Measurements from ENCODE around the gene MINK1. TPM values are rescaled to one million over a fixed set of nuclear protein-coding genes. Genes with fewer than 3 reads are reported as not detected.

MINK1 gene
- total RNA-seq, 2 donors from 2014 or later = 44.0 to 45.0 TPM

DNA sequence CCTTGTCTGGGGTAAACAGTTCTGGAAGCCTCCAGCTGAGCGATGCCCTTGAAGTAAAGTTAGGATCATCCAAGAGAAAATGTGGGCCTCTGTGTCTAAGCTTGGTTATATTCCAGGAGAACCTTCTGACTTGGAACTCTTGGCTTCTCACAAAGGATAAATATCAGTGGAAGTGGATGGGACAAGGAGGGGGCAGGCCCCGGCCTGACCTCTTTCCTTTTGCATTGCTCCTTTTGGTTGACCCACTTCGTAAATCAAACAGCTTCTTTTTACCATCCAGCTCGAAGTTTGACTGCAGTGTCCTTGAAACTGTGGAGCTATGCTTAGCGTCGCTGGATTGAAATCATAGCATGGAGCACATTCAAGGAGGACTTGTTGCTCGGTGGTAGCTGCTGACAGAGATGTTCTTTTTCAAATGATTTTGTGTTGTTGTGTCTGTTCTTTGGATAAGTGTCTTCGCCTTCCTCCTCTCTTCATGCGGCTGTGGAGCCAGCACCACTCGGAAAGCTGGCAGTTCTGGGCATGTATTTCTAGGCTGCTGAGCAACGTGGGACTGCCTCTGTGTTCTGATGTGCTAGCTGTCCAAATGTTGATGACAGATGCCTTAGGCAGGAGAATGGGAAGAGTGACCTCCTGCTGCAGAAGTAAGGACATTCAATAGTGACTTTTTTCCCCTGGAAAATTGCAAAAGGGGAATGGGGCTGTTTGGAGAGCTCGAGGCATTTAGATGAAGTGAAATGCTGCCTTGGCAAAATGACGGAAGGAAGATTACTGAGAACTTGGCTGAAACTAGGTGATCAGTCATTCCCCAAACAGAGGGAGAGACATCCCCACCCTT lies 4.5 kb downstream of the MINK1 start:
- H3K27ac ChIP-seq = no peak overlapping the region

DNA sequence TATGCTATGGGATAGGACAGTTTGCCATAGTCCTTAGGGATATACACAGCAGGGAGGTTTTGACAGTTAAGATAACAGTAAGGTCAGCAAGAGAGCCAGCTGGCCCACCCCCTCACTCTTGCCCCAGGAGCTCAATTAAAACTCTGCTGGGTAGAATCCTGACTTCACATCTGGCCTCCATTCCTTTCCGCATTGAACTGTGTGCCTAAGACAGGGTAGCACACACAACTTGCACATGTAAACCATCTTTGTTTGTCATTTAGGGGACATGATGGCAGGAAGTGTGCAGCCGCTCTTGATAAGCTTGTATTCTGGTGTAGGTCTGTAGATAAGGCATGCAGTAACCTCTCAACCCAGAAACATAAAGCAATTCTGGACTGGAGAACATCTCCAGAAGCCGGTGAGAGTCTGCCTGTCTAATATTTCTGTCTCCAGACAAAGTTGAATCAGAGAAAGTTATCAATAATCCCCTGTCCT lies 5.2 kb downstream of the MINK1 start:
- TF ChIP-seq, protein P1, sequence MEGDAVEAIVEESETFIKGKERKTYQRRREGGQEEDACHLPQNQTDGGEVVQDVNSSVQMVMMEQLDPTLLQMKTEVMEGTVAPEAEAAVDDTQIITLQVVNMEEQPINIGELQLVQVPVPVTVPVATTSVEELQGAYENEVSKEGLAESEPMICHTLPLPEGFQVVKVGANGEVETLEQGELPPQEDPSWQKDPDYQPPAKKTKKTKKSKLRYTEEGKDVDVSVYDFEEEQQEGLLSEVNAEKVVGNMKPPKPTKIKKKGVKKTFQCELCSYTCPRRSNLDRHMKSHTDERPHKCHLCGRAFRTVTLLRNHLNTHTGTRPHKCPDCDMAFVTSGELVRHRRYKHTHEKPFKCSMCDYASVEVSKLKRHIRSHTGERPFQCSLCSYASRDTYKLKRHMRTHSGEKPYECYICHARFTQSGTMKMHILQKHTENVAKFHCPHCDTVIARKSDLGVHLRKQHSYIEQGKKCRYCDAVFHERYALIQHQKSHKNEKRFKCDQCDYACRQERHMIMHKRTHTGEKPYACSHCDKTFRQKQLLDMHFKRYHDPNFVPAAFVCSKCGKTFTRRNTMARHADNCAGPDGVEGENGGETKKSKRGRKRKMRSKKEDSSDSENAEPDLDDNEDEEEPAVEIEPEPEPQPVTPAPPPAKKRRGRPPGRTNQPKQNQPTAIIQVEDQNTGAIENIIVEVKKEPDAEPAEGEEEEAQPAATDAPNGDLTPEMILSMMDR (IDR thresholded peaks at IDR 0.05) = no peak
- Histone ChIP-seq H3K27me3 (replicated peaks; ENCODE audit: insufficient read depth) (no peaks in the 10 kb centered on the region), H3K27ac (no peak overlapping the region), H3K36me3 (no peaks in the 10 kb centered on the region), H3K4me1 (ENCODE audit: control insufficient read depth in 1 of 2, low read depth in 2 of 2) (peaks cover 9 to 17% of the 10 kb centered on the region in 2 donors), H3K4me3 (no peak overlapping the region), H3K9me3 (no peaks in the 10 kb centered on the region)
- ATAC-seq (ENCODE audit: insufficient number of reproducible peaks, low FRiP score, low read depth) (no peak), DNase-seq (ENCODE audit: low spot score) (no peak)

More for the DNA sequence above, 4.5 kb downstream of the MINK1 start:
- DNase-seq (ENCODE audit: low spot score) (no peak), ATAC-seq (ENCODE audit: insufficient number of reproducible peaks, low FRiP score, low read depth) (no peak)
- no peak overlapping the region for H3K4me3 ChIP-seq
- H3K27me3 ChIP-seq (replicated peaks; ENCODE audit: insufficient read depth) = no peaks in the 10 kb centered on the region
- TF ChIP-seq, protein P1 (IDR thresholded peaks at IDR 0.05) = no peak
- H3K4me1 ChIP-seq (ENCODE audit: control insufficient read depth in 1 of 2, low read depth in 2 of 2) = peaks cover 9 to 17% of the 10 kb centered on the region in 2 donors
- H3K9me3 ChIP-seq = no peaks in the 10 kb centered on the region
- H3K36me3 ChIP-seq = no peaks in the 10 kb centered on the region

DNA sequence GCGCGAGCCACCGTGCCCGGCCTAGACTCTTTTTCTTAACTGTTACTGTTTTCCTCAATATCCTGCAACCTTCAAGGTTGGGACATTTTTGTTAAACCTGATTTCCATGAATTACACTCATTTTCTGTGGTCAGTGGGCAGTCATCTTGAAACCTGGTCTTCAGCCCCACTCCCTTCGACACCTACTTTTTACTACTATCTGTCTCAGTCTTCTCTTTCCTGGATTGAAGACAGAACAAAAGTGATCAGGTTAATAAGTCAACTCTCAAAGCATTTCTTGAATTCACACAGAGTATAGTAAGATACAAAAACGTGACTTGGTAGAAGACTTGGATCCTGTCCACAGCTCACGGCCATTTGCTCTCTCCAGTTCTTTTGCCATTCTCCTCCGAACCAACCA lies 6.1 kb downstream of the MINK1 start:
- Histone ChIP-seq H3K4me3 (no peak overlapping the region), H3K27ac (no peak overlapping the region), H3K9me3 (no peaks in the 10 kb centered on the region), H3K36me3 (no peaks in the 10 kb centered on the region), H3K27me3 (replicated peaks; ENCODE audit: insufficient read depth) (no peaks in the 10 kb centered on the region), H3K4me1 (ENCODE audit: control insufficient read depth in 1 of 2, low read depth in 2 of 2) (peaks cover 7 to 11% of the 10 kb centered on the region in 2 donors)
- TF ChIP-seq, protein P1 (IDR thresholded peaks at IDR 0.05) = no peak
- DNase-seq (ENCODE audit: low spot score) (no peak), ATAC-seq (ENCODE audit: insufficient number of reproducible peaks, low FRiP score, low read depth) (no peak)

DNA sequence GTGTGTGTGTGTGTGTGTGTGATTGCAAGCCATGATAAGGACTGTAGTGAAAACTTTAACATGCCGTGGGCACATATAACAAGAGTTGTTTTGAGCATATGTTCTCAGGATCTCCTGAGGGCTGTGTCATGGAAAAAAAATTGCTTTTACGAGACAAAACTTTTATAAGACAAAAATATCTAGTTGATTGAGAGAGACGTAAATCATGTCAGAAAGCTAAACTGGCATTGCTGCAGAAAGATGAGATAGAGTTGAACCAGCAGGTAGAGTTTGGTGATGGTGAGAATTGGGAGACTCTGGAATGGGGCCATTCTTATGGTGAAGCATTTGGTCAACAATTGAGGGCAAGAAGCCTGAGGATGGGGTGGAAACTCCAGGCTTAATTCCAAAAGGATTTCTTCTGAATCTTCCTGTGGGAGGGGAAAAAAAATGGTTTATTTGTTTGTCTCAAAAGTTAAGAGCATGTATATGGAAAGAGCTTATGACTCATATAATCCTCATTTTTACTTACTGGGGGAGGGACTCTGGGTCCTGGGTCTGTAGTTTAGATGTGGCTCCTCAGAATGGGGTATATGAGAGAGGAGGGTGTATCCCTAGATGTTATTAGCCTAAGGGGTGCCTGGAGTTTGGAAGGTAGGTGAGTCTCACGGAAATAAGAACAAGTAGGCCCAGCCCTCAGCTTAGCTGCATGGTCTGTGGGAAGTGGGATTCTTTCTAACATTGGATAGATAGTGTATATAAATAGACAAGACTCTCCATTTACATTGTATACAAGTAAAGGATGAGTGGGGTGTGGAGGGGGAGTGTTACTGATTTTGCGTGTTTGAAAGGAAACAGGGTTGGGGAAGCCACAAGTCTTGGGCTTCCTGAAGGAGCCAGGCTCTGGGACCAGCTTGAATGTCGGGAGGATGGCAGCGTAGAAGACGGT lies 7.1 kb downstream of the MINK1 start:
- H3K36me3 ChIP-seq = no peaks in the 10 kb centered on the region
- DNase-seq (ENCODE audit: low spot score) (no peak), ATAC-seq (ENCODE audit: insufficient number of reproducible peaks, low FRiP score, low read depth) (no peak)
- H3K27ac ChIP-seq = no peak overlapping the region
- no peaks in the 10 kb centered on the region for H3K9me3 ChIP-seq
- no peak overlapping the region for H3K4me3 ChIP-seq
- no peaks in the 10 kb centered on the region for H3K27me3 ChIP-seq (replicated peaks; ENCODE audit: insufficient read depth)
- TF ChIP-seq, protein P1 (IDR thresholded peaks at IDR 0.05) = no peak
- H3K4me1 ChIP-seq (ENCODE audit: control insufficient read depth in 1 of 2, low read depth in 2 of 2) = peaks cover 0 to under 1% of the 10 kb centered on the region in 2 donors

DNA sequence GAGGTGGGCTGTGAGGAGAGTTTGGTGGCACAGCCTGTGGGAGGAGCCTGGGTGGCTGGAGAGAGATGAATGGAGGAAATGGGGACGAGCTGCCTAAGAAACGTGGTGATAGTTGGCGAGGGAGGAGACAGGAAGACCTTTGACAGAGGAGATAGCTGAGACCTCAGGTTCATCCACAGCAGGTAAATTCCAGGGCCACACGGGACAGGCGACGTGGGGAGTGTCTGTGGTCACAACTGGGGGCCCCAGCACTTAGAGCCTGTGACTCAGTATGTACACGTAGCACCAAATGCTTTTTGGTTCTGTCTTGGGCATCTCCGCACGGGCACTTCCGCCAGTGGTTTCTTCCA lies 7.7 kb downstream of the MINK1 start:
- Histone ChIP-seq H3K27me3 (replicated peaks; ENCODE audit: insufficient read depth) (no peaks in the 10 kb centered on the region), H3K4me3 (no peak overlapping the region), H3K9me3 (no peaks in the 10 kb centered on the region), H3K36me3 (no peaks in the 10 kb centered on the region), H3K27ac (no peak overlapping the region), H3K4me1 (ENCODE audit: control insufficient read depth in 1 of 2, low read depth in 2 of 2) (peaks cover 0 to 3% of the 10 kb centered on the region in 2 donors)
- DNase-seq (ENCODE audit: low spot score) = no peak
- TF ChIP-seq, protein P1 (IDR thresholded peaks at IDR 0.05) = no peak
- no peak for ATAC-seq (ENCODE audit: insufficient number of reproducible peaks, low FRiP score, low read depth)

All from thoracic aorta (tissue), 2 donors.